Prostate gland (tissue), 2 donors: Measurements from ENCODE around the gene MYH9.

ENCODE experiments used
- POLR2AphosphoS5 ChIP-seq: sonication (generic); formaldehyde crosslinking; IDR thresholded peaks from one replicate; pipeline ENCODE4 v1.6.1; 2017; ENCODE audit warnings: antibody characterized with exemption
- TF ChIP-seq, protein P1 (sequence below), 4 experiments: fragments of 200-600 bp in 2 of 4; fragments of 450-650 bp in 2 of 4; sonication (generic) in 2 of 4; IDR thresholded peaks; 1 replicate in 3 of 4; 2 replicates in 1 of 4; pipeline ENCODE4 v1.5.1; 2016 to 2019; ENCODE audit warnings: antibody characterized with exemption in 4 of 4, mild to moderate bottlenecking in 2 of 4, moderate library complexity in 2 of 4

DNA sequence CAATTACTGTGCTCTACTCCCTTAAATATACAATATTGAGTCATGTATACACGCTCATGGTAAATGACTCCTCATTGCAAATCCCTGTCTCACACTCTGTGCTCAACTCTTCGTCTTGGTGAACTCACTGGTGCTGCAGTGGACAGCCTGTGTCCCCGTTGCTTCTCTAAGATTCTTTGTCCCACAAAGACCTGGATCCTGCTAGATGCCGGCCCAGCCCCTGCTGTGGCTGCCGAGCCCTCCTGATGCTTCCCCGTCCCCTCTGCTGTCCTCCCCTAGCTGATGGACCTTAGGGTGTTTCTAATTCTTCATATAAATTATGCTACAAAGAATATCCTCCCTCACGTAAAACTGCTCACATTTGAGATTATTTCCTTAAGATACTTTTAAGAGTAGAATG is 154.0 kb downstream of the MYH9 start:
- no peak for TF ChIP-seq POLR2AphosphoS5
- TF ChIP-seq, protein P1, sequence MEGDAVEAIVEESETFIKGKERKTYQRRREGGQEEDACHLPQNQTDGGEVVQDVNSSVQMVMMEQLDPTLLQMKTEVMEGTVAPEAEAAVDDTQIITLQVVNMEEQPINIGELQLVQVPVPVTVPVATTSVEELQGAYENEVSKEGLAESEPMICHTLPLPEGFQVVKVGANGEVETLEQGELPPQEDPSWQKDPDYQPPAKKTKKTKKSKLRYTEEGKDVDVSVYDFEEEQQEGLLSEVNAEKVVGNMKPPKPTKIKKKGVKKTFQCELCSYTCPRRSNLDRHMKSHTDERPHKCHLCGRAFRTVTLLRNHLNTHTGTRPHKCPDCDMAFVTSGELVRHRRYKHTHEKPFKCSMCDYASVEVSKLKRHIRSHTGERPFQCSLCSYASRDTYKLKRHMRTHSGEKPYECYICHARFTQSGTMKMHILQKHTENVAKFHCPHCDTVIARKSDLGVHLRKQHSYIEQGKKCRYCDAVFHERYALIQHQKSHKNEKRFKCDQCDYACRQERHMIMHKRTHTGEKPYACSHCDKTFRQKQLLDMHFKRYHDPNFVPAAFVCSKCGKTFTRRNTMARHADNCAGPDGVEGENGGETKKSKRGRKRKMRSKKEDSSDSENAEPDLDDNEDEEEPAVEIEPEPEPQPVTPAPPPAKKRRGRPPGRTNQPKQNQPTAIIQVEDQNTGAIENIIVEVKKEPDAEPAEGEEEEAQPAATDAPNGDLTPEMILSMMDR (IDR thresholded peaks at IDR 0.05) = no peak
